Measurements from ENCODE around the gene ARFIP1. TPM values are rescaled to one million over a fixed set of nuclear protein-coding genes. Genes with fewer than 3 reads are reported as not detected.
"Not testable (repeated sequence)": the region's sequence is repeated elsewhere in the genome, so short reads cannot be mapped to it uniquely, and the experiment has no call there.

The ARFIP1 gene
- total RNA-seq, 5 donors from 2014 or later (not counting 1 experiment from before 2014, with no cell fraction given): 8.2 to 16.3 (median 12.1) TPM

DNA sequence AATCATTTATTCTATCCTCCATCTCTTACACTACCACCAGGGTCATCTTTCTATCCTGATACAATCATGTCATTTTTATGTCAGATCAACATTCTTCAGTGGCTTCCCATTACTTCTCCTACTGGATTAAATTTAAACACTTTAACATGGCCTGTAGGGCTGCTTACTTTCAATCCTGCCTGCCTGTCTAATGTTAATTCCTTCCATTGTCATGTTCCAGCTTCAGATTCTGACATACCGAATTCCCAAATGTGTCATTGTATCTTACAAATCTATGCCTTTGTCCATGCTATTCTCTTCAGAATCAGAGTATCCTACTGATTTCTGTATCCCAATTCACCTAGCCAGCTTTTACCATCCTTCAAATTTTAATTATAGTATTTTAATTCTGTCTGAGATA lies 106.4 kb downstream of the ARFIP1 start:
- CTCF ChIA-PET: no interaction called here

GRCh38 chr4:152887981-152888380 lies 108.2 kb downstream of the ARFIP1 start:
- H3K27ac Mint-ChIP-seq: no peak overlapping the region
- no peak overlapping the region for H3K4me3 Mint-ChIP-seq
- ATAC-seq (replicated peaks in 1 of 4): no peak
- Histone ChIP-seq H3K4me1 (ENCODE audit: control insufficient read depth in 1 of 2, extremely low read depth in 1 of 2, insufficient read depth in 2 of 2, low read length in 2 of 2) (no peaks in the 10 kb centered on the region), H3K9me3 (no peaks in the 10 kb centered on the region), H3K36me3 (ENCODE audit: control insufficient read depth in 2 of 2, extremely low read depth in 1 of 2, insufficient read depth in 1 of 2, low read length in 1 of 2) (peaks cover 0 to 10% of the 10 kb centered on the region in 2 donors), H3K4me3 (ENCODE audit: control insufficient read depth in 1 of 2, extremely low read depth in 1 of 2, low read length in 1 of 2) (no peak overlapping the region), H3K27ac (ENCODE audit: low read length) (no peak overlapping the region), H3K27me3 (replicated peaks in 1 of 2; ENCODE audit: control insufficient read depth in 2 of 2, extremely low read depth in 1 of 2, insufficient read depth in 2 of 2, low read length in 1 of 2) (no peaks in the 10 kb centered on the region)
- WGBS (ENCODE audit: insufficient coverage): no CpG with 5 or more reads among the region's 6 CpGs
- no peaks in the 10 kb centered on the region for H3K4me1 Mint-ChIP-seq
- no peaks in the 10 kb centered on the region for H3K27me3 Mint-ChIP-seq
- H3K36me3 Mint-ChIP-seq: peaks cover 54% of the 10 kb centered on the region
- POLR2A ChIA-PET: interaction anchor here in 1 of 2 donors (0.5 kb wide), 1 partner anchor 43 kb away, joined by 5 read pairs; no protein-coding TSS in a partner anchor
- H3K9me3 Mint-ChIP-seq: no peaks in the 10 kb centered on the region
- CTCF ChIA-PET: interaction anchor here in 1 of 2 donors (0.6 kb wide), 2 partner anchors 25 to 166 kb away, joined by 4 read pairs; no protein-coding TSS in a partner anchor
- DNase-seq: no peak

More for the DNA sequence above, 106.4 kb downstream of the ARFIP1 start:
- POLR2A ChIA-PET: no interaction called here
- Mint-ChIP-seq H3K27me3 (no peaks in the 10 kb centered on the region), H3K9me3 (no peaks in the 10 kb centered on the region), H3K36me3 (peaks cover 50% of the 10 kb centered on the region), H3K4me3 (no peak overlapping the region), H3K4me1 (no peaks in the 10 kb centered on the region), H3K27ac (no peak overlapping the region)
- Histone ChIP-seq H3K36me3 (ENCODE audit: control insufficient read depth in 2 of 2, extremely low read depth in 1 of 2, insufficient read depth in 1 of 2, low read length in 1 of 2) (peaks cover 0 to 10% of the 10 kb centered on the region in 2 donors), H3K27ac (ENCODE audit: low read length) (no peak overlapping the region), H3K27me3 (replicated peaks in 1 of 2; ENCODE audit: control insufficient read depth in 2 of 2, extremely low read depth in 1 of 2, insufficient read depth in 2 of 2, low read length in 1 of 2) (no peaks in the 10 kb centered on the region), H3K9me3 (no peaks in the 10 kb centered on the region), H3K4me3 (ENCODE audit: control insufficient read depth in 1 of 2, extremely low read depth in 1 of 2, low read length in 1 of 2) (no peak overlapping the region), H3K4me1 (ENCODE audit: control insufficient read depth in 1 of 2, extremely low read depth in 1 of 2, insufficient read depth in 2 of 2, low read length in 2 of 2) (no peaks in the 10 kb centered on the region)
- 100% methylated on average over 1 of the region's 1 CpG for WGBS (ENCODE audit: insufficient coverage)
- ATAC-seq (replicated peaks in 1 of 4) (no peak), DNase-seq (no peak)

GRCh38 chr4:152892974-152893373 lies 113.2 kb downstream of the ARFIP1 start:
- DNase-seq (no peak), ATAC-seq (replicated peaks in 1 of 4) (no peak)
- Histone ChIP-seq H3K4me1 (ENCODE audit: control insufficient read depth in 1 of 2, extremely low read depth in 1 of 2, insufficient read depth in 2 of 2, low read length in 2 of 2) (no peaks in the 10 kb centered on the region), H3K36me3 (ENCODE audit: control insufficient read depth in 2 of 2, extremely low read depth in 1 of 2, insufficient read depth in 1 of 2, low read length in 1 of 2) (peaks cover 0 to 16% of the 10 kb centered on the region in 2 donors), H3K27me3 (replicated peaks in 1 of 2; ENCODE audit: control insufficient read depth in 2 of 2, extremely low read depth in 1 of 2, insufficient read depth in 2 of 2, low read length in 1 of 2) (no peaks in the 10 kb centered on the region), H3K9me3 (no peaks in the 10 kb centered on the region), H3K27ac (ENCODE audit: low read length) (no peak overlapping the region), H3K4me3 (ENCODE audit: control insufficient read depth in 1 of 2, extremely low read depth in 1 of 2, low read length in 1 of 2) (no peak overlapping the region)
- no peaks in the 10 kb centered on the region for H3K4me1 Mint-ChIP-seq
- no peaks in the 10 kb centered on the region for H3K9me3 Mint-ChIP-seq
- peaks cover 45% of the 10 kb centered on the region for H3K36me3 Mint-ChIP-seq
- ChIA-PET CTCF (no interaction called here), POLR2A (interaction anchor here in 1 of 2 donors (0.6 kb wide), 1 partner anchor 554 kb away, joined by 8 read pairs; no protein-coding TSS in a partner anchor)
- WGBS (ENCODE audit: insufficient coverage): 90% methylated on average over 2 of the region's 2 CpGs
- no peak overlapping the region for H3K27ac Mint-ChIP-seq
- no peaks in the 10 kb centered on the region for H3K27me3 Mint-ChIP-seq
- H3K4me3 Mint-ChIP-seq: no peak overlapping the region

GRCh38 chr4:152894673-152895072 lies 114.9 kb downstream of the ARFIP1 start:
- H3K4me3 ChIP-seq (ENCODE audit: control insufficient read depth in 1 of 2, extremely low read depth in 1 of 2, low read length in 1 of 2): no peak overlapping the region
- peaks cover 0 to 9% of the 10 kb centered on the region in 2 donors for H3K36me3 ChIP-seq (ENCODE audit: control insufficient read depth in 2 of 2, extremely low read depth in 1 of 2, insufficient read depth in 1 of 2, low read length in 1 of 2)
- POLR2A ChIA-PET: no interaction called here
- ATAC-seq (replicated peaks in 1 of 4) (no peak), DNase-seq (no peak)
- H3K27ac ChIP-seq (ENCODE audit: low read length): no peak overlapping the region
- no peaks in the 10 kb centered on the region for H3K27me3 ChIP-seq (replicated peaks in 1 of 2; ENCODE audit: control insufficient read depth in 2 of 2, extremely low read depth in 1 of 2, insufficient read depth in 2 of 2, low read length in 1 of 2)
- H3K4me1 ChIP-seq (ENCODE audit: control insufficient read depth in 1 of 2, extremely low read depth in 1 of 2, insufficient read depth in 2 of 2, low read length in 2 of 2): no peaks in the 10 kb centered on the region
- H3K4me3 Mint-ChIP-seq: no peak overlapping the region
- no peaks in the 10 kb centered on the region for H3K9me3 ChIP-seq
- no peaks in the 10 kb centered on the region for H3K27me3 Mint-ChIP-seq
- WGBS (ENCODE audit: insufficient coverage): 77% methylated on average over 1 of the region's 1 CpG
- peaks cover 52% of the 10 kb centered on the region for H3K36me3 Mint-ChIP-seq
- CTCF ChIA-PET: no interaction called here
- H3K4me1 Mint-ChIP-seq: no peaks in the 10 kb centered on the region
- H3K9me3 Mint-ChIP-seq: no peaks in the 10 kb centered on the region
- H3K27ac Mint-ChIP-seq: no peak overlapping the region

GRCh38 chr4:152896811-152897210 lies 117.1 kb downstream of the ARFIP1 start:
- Mint-ChIP-seq H3K27ac (no peak overlapping the region), H3K9me3 (no peaks in the 10 kb centered on the region), H3K4me1 (no peaks in the 10 kb centered on the region), H3K36me3 (peaks cover 35% of the 10 kb centered on the region), H3K27me3 (no peaks in the 10 kb centered on the region), H3K4me3 (no peak overlapping the region)
- ChIA-PET POLR2A (interaction anchor here in 1 of 2 donors (0.6 kb wide), 1 partner anchor 851 kb away, joined by 3 read pairs; no protein-coding TSS in a partner anchor), CTCF (no interaction called here)
- H3K4me3 ChIP-seq (ENCODE audit: control insufficient read depth in 1 of 2, extremely low read depth in 1 of 2, low read length in 1 of 2): no peak overlapping the region
- H3K9me3 ChIP-seq: no peaks in the 10 kb centered on the region
- H3K4me1 ChIP-seq (ENCODE audit: control insufficient read depth in 1 of 2, extremely low read depth in 1 of 2, insufficient read depth in 2 of 2, low read length in 2 of 2): no peaks in the 10 kb centered on the region
- DNase-seq (no peak), ATAC-seq (replicated peaks in 1 of 4) (no peak)
- WGBS (ENCODE audit: insufficient coverage): no CpG with 5 or more reads among the region's 1 CpG
- no peak overlapping the region for H3K27ac ChIP-seq (ENCODE audit: low read length)
- H3K27me3 ChIP-seq (replicated peaks in 1 of 2; ENCODE audit: control insufficient read depth in 2 of 2, extremely low read depth in 1 of 2, insufficient read depth in 2 of 2, low read length in 1 of 2): no peaks in the 10 kb centered on the region
- H3K36me3 ChIP-seq (ENCODE audit: control insufficient read depth in 2 of 2, extremely low read depth in 1 of 2, insufficient read depth in 1 of 2, low read length in 1 of 2): peaks cover 0 to 6% of the 10 kb centered on the region in 2 donors

DNA sequence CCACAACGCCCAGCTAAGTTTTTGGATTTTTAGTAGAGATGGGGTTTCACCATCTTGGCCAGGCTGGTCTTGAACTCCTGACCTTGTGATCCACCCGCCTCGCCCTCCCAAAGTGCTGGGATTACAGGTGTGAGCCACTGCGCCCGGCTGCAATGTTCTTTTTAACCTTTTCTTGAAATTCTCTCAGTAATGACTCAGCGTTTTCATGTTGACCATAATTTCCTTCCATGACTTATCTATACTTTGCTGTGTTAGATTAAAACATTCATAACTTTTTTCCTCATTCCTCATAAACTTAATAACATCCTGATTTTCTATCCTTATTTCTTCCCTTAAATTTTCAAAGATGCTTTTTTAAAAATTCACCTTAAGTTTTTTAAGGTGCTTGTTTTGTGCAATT lies 118.4 kb downstream of the ARFIP1 start:
- ATAC-seq (replicated peaks in 1 of 4); H3K4me3 Mint-ChIP-seq; H3K36me3 ChIP-seq (ENCODE audit: control insufficient read depth in 2 of 2, extremely low read depth in 1 of 2, insufficient read depth in 1 of 2, low read length in 1 of 2); POLR2A ChIA-PET; H3K9me3 ChIP-seq; H3K9me3 Mint-ChIP-seq; H3K27ac Mint-ChIP-seq; H3K27me3 ChIP-seq (replicated peaks in 1 of 2; ENCODE audit: control insufficient read depth in 2 of 2, extremely low read depth in 1 of 2, insufficient read depth in 2 of 2, low read length in 1 of 2); H3K27me3 Mint-ChIP-seq; H3K27ac ChIP-seq (ENCODE audit: low read length); H3K4me3 ChIP-seq (ENCODE audit: control insufficient read depth in 1 of 2, extremely low read depth in 1 of 2, low read length in 1 of 2); CTCF ChIA-PET; DNase-seq; H3K4me1 Mint-ChIP-seq; H3K4me1 ChIP-seq (ENCODE audit: control insufficient read depth in 1 of 2, extremely low read depth in 1 of 2, insufficient read depth in 2 of 2, low read length in 2 of 2): not testable (repeated sequence)
- 83% methylated on average over 4 of the region's 6 CpGs for WGBS (ENCODE audit: insufficient coverage)
- peaks cover 22% of the 10 kb centered on the region for H3K36me3 Mint-ChIP-seq

GRCh38 chr4:152898606-152899005 lies 118.9 kb downstream of the ARFIP1 start:
- peaks cover 19% of the 10 kb centered on the region for H3K36me3 Mint-ChIP-seq
- peaks cover 0 to 3% of the 10 kb centered on the region in 2 donors for H3K36me3 ChIP-seq (ENCODE audit: control insufficient read depth in 2 of 2, extremely low read depth in 1 of 2, insufficient read depth in 1 of 2, low read length in 1 of 2)
- POLR2A ChIA-PET: no interaction called here
- CTCF ChIA-PET: no interaction called here
- H3K4me1 ChIP-seq (ENCODE audit: control insufficient read depth in 1 of 2, extremely low read depth in 1 of 2, insufficient read depth in 2 of 2, low read length in 2 of 2): no peaks in the 10 kb centered on the region
- no peak overlapping the region for H3K27ac ChIP-seq (ENCODE audit: low read length)
- H3K9me3 Mint-ChIP-seq: no peaks in the 10 kb centered on the region
- H3K4me1 Mint-ChIP-seq: no peaks in the 10 kb centered on the region
- no peaks in the 10 kb centered on the region for H3K27me3 ChIP-seq (replicated peaks in 1 of 2; ENCODE audit: control insufficient read depth in 2 of 2, extremely low read depth in 1 of 2, insufficient read depth in 2 of 2, low read length in 1 of 2)
- no peaks in the 10 kb centered on the region for H3K27me3 Mint-ChIP-seq
- no peaks in the 10 kb centered on the region for H3K9me3 ChIP-seq
- DNase-seq (no peak), ATAC-seq (replicated peaks in 1 of 4) (no peak)
- no peak overlapping the region for H3K27ac Mint-ChIP-seq
- no peak overlapping the region for H3K4me3 ChIP-seq (ENCODE audit: control insufficient read depth in 1 of 2, extremely low read depth in 1 of 2, low read length in 1 of 2)
- no peak overlapping the region for H3K4me3 Mint-ChIP-seq
